ENCODE results near the gene OR13C9.
"Not testable (repeated sequence)": the region's sequence is repeated elsewhere in the genome, so short reads cannot be mapped to it uniquely, and the experiment has no call there.

The OR13C9 gene

DNA sequence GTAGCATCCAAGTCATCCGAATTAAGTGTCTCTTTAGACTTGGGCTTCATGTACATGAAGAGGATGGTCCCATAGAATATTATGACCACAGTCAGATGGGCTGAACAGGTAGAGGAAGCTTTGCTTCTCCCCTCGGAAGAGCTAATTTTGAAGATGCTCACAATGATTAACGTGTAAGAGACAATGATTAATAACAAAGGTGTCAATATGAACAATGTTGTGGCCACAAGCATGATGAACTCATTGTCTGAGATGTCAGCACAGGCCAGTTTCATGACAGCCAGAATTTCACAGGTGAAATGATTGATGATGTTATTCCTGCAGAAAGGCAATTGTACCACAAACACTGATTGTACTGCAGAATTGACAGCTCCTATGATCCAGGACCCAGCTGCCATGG, 13.2 kb downstream of the OR13C9 start:
- no peak for TF ChIP-seq TAF1 (IDR thresholded peaks at IDR 0.05; ENCODE audit: low read depth, low read length)
- TF ChIP-seq POU2F2 (IDR thresholded peaks at IDR 0.05; ENCODE audit: low read depth, low read length) = no peak
- DNase-seq (ENCODE audit: insufficient read length, low spot score) = no peak
- no peak for FAIRE-seq

DNA sequence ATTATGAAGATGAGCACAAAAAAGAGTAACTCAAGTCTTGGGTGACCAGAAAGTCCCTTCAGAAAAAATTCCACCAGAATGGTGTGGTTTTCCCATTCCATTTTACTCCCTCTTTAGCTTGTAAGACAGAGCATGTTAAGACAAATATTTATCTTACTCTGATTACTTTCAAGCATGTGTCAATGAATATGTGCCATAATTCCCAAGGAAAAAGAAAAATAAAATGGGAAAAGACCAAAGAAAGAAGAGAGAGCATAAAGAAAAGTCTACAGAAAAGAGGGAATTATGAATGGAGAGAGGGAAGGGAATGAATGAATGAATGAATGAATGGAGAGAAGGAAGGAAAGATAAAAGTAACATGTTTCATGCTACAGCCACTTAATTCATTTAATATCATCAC, 18.7 kb downstream of the OR13C9 start, which contains the start of gene OR13C5:
Gene OR13C5, minus strand, starts transcription at position 101 of the 400 bp plus-strand sequence. Its CDS starts 0 bp downstream, at position 101.
- not testable (repeated sequence) for FAIRE-seq

DNA sequence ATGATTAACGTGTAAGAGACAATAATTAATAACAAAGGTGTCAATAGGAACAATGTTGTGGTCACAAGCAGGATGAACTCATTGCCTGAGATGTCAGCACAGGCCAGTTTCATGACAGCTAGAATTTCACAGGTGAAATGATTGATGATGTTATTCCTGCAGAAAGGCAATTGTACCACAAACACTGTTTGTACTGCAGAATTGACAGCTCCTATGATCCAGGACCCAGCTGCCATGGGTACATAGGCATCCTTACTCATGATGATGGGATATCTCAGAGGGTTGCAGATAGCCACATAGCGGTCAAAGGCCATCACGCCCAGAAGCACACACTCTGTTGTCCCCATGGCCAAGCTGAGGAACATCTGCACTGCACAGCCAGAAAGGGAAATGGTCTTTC, 19.3 kb downstream of the OR13C9 start:
- not testable (repeated sequence) for FAIRE-seq; DNase-seq (ENCODE audit: insufficient read length, low spot score)

More for the DNA sequence above, 18.7 kb downstream of the OR13C9 start, which contains the start of gene OR13C5:
- not testable (repeated sequence) for DNase-seq (ENCODE audit: insufficient read length, low spot score)

DNA sequence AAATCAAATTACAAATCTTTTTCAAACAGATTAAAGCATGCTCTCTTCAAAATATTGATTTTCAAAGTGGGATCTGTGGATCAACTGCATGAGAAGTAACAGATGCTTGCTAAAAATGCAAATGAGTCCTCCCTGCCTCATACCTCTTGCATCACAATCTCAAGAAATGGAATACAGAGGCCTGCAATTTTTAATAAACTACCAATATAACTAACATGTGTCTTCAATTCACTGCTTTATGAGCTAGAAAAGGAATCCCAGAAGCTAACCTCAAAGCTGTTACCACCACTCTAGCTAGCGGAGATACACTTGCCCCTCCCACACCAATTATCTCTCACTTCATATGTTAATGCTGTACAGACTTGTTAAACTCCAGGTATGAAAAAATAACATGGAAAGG, 28.4 kb downstream of the OR13C9 start:
- DNase-seq (ENCODE audit: insufficient read length, low spot score) = no peak

DNA sequence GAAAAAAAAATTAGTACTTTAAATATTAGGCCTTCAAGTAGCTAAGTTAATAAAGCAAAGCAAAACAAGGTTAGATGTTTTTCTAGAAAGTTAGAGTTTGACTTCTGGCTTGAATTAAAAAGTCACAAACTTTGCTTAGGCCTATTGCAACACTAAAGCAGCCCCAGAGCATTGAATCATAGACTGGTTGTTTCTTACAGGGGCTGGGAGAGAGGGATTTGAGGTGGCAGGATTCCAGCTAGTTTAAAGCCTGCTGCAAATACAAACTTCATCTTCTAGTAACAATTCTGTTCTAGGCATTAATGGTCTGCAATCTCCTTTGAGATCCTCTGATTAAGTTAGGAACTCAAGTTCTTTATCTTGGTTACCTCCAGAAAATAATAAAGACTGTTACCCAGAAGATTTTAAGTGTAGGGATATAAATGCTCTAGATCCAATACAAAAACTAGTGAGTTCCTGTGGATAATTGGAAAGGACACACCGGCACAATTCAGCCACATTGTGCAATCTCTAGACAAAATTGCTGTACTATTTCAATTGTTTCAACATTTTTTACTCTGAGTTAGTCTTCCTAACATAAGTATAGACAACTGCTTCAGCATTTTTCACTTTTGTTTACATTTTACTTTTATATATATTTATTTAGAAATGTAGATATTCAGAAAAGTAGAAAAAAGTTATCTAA, 31.4 kb downstream of the OR13C9 start:
- no peak for FAIRE-seq
- no peak for DNase-seq (ENCODE audit: insufficient read length, low spot score)
- no peak for TF ChIP-seq POLR2AphosphoS5 (IDR thresholded peaks at IDR 0.05; ENCODE audit: low read depth, low read length)
- TF ChIP-seq POU2F2 (IDR thresholded peaks at IDR 0.05; ENCODE audit: low read depth, low read length) = no peak
- TF ChIP-seq PAX5 (IDR thresholded peaks at IDR 0.05; ENCODE audit: insufficient read depth, low read length, severe bottlenecking) = no peak
- TF ChIP-seq TAF1 (IDR thresholded peaks at IDR 0.05; ENCODE audit: low read depth, low read length) = no peak
- TF ChIP-seq SPI1 (IDR thresholded peaks at IDR 0.05; ENCODE audit: low read depth, low read length) = no peak

More for the DNA sequence above, 28.4 kb downstream of the OR13C9 start:
- no peak for FAIRE-seq
- TF ChIP-seq PAX5 (IDR thresholded peaks at IDR 0.05; ENCODE audit: insufficient read depth, low read length, severe bottlenecking) (no peak), POU2F2 (IDR thresholded peaks at IDR 0.05; ENCODE audit: low read depth, low read length) (no peak), POLR2A (IDR thresholded peaks at IDR 0.05; ENCODE audit: low read depth, low read length) (no peak), POLR2AphosphoS5 (IDR thresholded peaks at IDR 0.05; ENCODE audit: low read depth, low read length) (no peak), SPI1 (IDR thresholded peaks at IDR 0.05; ENCODE audit: low read depth, low read length) (no peak), TAF1 (IDR thresholded peaks at IDR 0.05; ENCODE audit: low read depth, low read length) (no peak)

DNA sequence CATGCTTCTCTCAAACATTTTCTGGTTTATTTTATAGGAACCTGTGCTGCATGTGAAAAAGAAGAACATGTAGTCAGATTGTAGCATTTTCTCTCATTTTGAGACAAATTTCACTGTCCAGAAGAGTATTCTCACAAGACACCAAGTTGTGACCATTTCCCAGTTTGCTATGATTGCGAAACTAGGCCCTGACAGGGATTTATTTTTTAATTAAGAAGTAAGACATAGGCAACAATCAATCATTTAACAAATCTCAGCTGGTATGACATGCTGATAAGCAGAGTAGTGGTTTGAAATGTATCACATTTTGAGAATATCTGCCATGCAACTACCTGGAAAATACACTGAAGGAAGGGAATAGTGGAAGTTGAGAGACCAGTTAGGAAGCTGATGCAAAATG, 37.4 kb downstream of the OR13C9 start:
- no peak for TF ChIP-seq PAX5 (IDR thresholded peaks at IDR 0.05; ENCODE audit: insufficient read depth, low read length, severe bottlenecking)
- DNase-seq (ENCODE audit: insufficient read length, low spot score) (no peak), FAIRE-seq (no peak)

DNA sequence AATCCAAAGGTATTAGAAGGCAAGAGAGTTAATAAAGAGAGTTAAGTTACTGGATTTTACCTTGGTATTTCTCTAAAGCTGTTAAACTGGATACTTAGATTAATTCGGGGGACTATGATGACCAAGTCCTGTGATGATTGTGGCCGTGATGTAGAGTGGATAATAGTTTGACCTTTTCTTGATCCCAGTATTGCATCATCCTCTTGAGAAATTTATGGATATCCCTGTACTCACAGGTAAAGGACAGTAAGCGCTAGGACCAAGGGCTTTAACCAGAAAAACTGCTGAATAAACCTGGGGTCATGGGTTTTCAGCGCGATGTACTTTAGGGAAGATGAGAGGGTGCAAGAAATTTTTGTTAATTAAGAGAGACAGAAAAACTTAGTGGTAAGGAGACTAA, 40.7 kb downstream of the OR13C9 start:
- FAIRE-seq = no peak
- TF ChIP-seq PAX5 (IDR thresholded peaks at IDR 0.05; ENCODE audit: insufficient read depth, low read length, severe bottlenecking) (no peak), POLR2AphosphoS5 (IDR thresholded peaks at IDR 0.05; ENCODE audit: low read depth, low read length) (no peak), SPI1 (IDR thresholded peaks at IDR 0.05; ENCODE audit: low read depth, low read length) (no peak), POLR2A (IDR thresholded peaks at IDR 0.05; ENCODE audit: low read depth, low read length) (no peak), TAF1 (IDR thresholded peaks at IDR 0.05; ENCODE audit: low read depth, low read length) (no peak), POU2F2 (IDR thresholded peaks at IDR 0.05; ENCODE audit: low read depth, low read length) (no peak)

DNA sequence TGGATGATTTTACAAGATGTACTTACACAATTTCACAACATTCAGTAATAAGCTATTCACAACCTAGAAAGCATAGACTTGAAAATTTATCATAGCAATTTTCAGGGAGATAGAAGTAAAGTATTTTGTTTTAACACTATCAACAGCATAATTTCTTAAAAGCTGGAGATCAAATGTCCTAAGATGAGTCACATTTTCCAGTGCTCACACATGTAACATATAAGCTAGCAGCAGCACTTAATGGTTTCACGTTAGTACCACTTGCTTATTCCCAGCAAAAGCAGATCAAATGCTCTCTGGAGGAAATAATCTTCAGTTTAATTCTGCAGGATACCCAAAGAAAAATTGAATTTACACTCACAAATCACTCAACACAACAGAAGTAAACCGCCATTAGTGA, 42.5 kb downstream of the OR13C9 start:
- TF ChIP-seq POLR2A (IDR thresholded peaks at IDR 0.05; ENCODE audit: low read depth, low read length) = no peak
- no peak for TF ChIP-seq POU2F2 (IDR thresholded peaks at IDR 0.05; ENCODE audit: low read depth, low read length)
- TF ChIP-seq SPI1 (IDR thresholded peaks at IDR 0.05; ENCODE audit: low read depth, low read length) = no peak
- no peak for TF ChIP-seq POLR2AphosphoS5 (IDR thresholded peaks at IDR 0.05; ENCODE audit: low read depth, low read length)
- no peak for TF ChIP-seq PAX5 (IDR thresholded peaks at IDR 0.05; ENCODE audit: insufficient read depth, low read length, severe bottlenecking)
- TF ChIP-seq TAF1 (IDR thresholded peaks at IDR 0.05; ENCODE audit: low read depth, low read length) = no peak
- no peak for FAIRE-seq
- DNase-seq (ENCODE audit: insufficient read length, low spot score) = no peak

More for the DNA sequence above, 40.7 kb downstream of the OR13C9 start:
- no peak for DNase-seq (ENCODE audit: insufficient read length, low spot score)

DNA sequence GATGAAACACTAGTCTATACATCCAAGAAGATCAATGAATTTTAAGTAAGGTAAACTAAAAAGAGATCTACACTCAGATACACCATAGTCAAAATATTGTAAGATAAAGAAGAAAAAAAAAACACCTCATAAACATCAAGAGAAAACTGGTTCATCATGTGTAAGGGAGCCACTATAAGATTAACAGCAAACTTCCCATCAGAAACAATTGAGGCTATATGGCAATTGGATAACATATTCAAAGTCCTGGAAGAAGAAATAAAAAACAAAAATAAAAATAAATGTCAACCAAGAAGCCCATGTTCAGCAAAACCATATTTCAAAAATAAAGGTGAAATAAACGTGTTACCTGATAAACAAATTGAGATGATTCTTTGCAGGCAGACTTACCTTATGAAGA, 45.4 kb downstream of the OR13C9 start:
- DNase-seq (ENCODE audit: insufficient read length, low spot score) (no peak), FAIRE-seq (no peak)
- TF ChIP-seq POLR2A (IDR thresholded peaks at IDR 0.05; ENCODE audit: low read depth, low read length) = no peak
- TF ChIP-seq TAF1 (IDR thresholded peaks at IDR 0.05; ENCODE audit: low read depth, low read length) = no peak
- no peak for TF ChIP-seq PAX5 (IDR thresholded peaks at IDR 0.05; ENCODE audit: insufficient read depth, low read length, severe bottlenecking)
- no peak for TF ChIP-seq SPI1 (IDR thresholded peaks at IDR 0.05; ENCODE audit: low read depth, low read length)
- no peak for TF ChIP-seq POU2F2 (IDR thresholded peaks at IDR 0.05; ENCODE audit: low read depth, low read length)
- TF ChIP-seq POLR2AphosphoS5 (IDR thresholded peaks at IDR 0.05; ENCODE audit: low read depth, low read length) = no peak

DNA sequence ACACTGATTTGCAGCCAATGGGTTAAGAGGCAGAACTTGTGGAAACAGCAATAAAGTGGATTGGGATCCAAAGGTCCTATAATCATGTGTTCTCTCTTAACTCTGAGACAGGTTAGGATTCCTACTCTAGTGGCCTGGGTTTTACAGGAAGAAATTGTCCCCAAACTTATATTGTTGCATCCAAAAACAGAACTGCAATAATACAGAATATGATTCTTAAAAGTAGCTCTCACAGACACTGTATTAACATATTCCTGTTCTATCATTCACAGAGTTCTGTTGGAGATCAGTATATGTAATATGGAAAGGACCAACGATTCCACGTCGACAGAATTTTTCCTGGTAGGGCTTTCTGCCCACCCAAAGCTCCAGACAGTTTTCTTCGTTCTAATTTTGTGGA, 49.1 kb downstream of the OR13C9 start, which contains the start of gene OR13C8:
Gene OR13C8, plus strand, starts transcription at position 301 of the 400 bp plus-strand sequence. Its CDS starts 0 bp downstream, at position 301.
- FAIRE-seq = no peak
- DNase-seq (ENCODE audit: insufficient read length, low spot score) = no peak
- TF ChIP-seq SPI1 (IDR thresholded peaks at IDR 0.05; ENCODE audit: low read depth, low read length) (no peak), TAF1 (IDR thresholded peaks at IDR 0.05; ENCODE audit: low read depth, low read length) (no peak)

Measured in GM12891 (cell line).